A549 (cell line): ENCODE results near the gene CMIP.

ENCODE experiments used
- CEBPB ChIP-seq, 2 experiments: fragments of >200 bp in 1 of 2; sonication (Bioruptor Twin) in 1 of 2; formaldehyde crosslinking in 1 of 2; IDR thresholded peaks; 2 replicates each; pipeline ENCODE4 v1.6.1; 2012 to 2016
- CHD2 ChIP-seq: fragments of 150-350 bp; IDR thresholded peaks from 2 replicates; pipeline ENCODE4 v1.6.1; 2014; ENCODE audit warnings: low read length; ENCODE audit not compliant: partially characterized antibody
- CTCF ChIP-seq: fragments of >200 bp; sonication (Bioruptor Twin); formaldehyde crosslinking; IDR thresholded peaks from 3 replicates; pipeline ENCODE4 v1.5.1; 2016
- ELK1 ChIP-seq: fragments of 150-350 bp; IDR thresholded peaks from 2 replicates; pipeline ENCODE4 v1.6.1; 2014; ENCODE audit warnings: low read depth, mild to moderate bottlenecking, low read length
- EP300 ChIP-seq, 2 experiments: fragments of >200 bp; sonication (Bioruptor Twin); formaldehyde crosslinking; IDR thresholded peaks; 2 replicates in 1 of 2; 3 replicates in 1 of 2; pipeline ENCODE4 v1.6.1; 2016 to 2017
- HMGXB4 ChIP-seq: fragments of 250-450 bp; sonication (Bioruptor Pico); IDR thresholded peaks from 2 replicates; pipeline ENCODE4 v1.5.0; 2021; ENCODE audit warnings: mild to moderate bottlenecking, moderate library complexity, borderline replicate concordance
- KDM1A ChIP-seq: fragments of 200-600 bp; sonication (generic); IDR thresholded peaks from 2 replicates; pipeline ENCODE4 v1.6.1; 2016; ENCODE audit warnings: low read depth, mild to moderate bottlenecking
- MAX ChIP-seq: IDR thresholded peaks from 2 replicates; pipeline ENCODE4 v1.6.1; 2012
- NPAS2 ChIP-seq: fragments of 250-450 bp; sonication (Bioruptor Pico); IDR thresholded peaks from 2 replicates; pipeline ENCODE4 v1.8.0; 2022; ENCODE audit warnings: mild to moderate bottlenecking, moderate library complexity, borderline replicate concordance
- POLR2A ChIP-seq: IDR thresholded peaks from 2 replicates; pipeline ENCODE4 v1.6.1; 2012; ENCODE audit warnings: mild to moderate bottlenecking, low read length
- RAD21 ChIP-seq, 2 experiments: fragments of >200 bp in 1 of 2; sonication (Bioruptor Twin) in 1 of 2; formaldehyde crosslinking in 1 of 2; IDR thresholded peaks in 1 of 2; conservative IDR thresholded peaks in 1 of 2; 2 replicates in 1 of 2; 3 replicates in 1 of 2; pipeline ENCODE4 v1.6.1; 2012 to 2018; ENCODE audit warnings: inconsistent platforms in 1 of 2
- RCOR1 ChIP-seq: fragments of 150-350 bp; IDR thresholded peaks from 2 replicates; pipeline ENCODE4 v1.6.1; 2014; ENCODE audit warnings: antibody characterized with exemption, low read length, low read depth
- USF2 ChIP-seq: fragments of 450-650 bp; IDR thresholded peaks from 2 replicates; pipeline ENCODE4 v1.6.1; 2014; ENCODE audit warnings: antibody characterized with exemption

- TF ChIP-seq POLR2A (no peak), RAD21 (conservative IDR thresholded peaks at IDR 0.05 in 1 of 2, IDR thresholded peaks at IDR 0.05 in 1 of 2) (no peak), NPAS2 (CRISPR knock-in tag) (no peak), CTCF (no peak), CHD2 (no peak), MAX (no peak), KDM1A (no peak), ELK1 (no peak), USF2 (no peak), HMGXB4 (CRISPR knock-in tag) (no peak), EP300 (IDR thresholded peaks at IDR 0.05) (no peak), CEBPB (IDR thresholded peaks at IDR 0.05) (no peak), RCOR1 (no peak)
Observed at GRCh38 chr16:81465375-81465943, 20.9 kb downstream of the CMIP start.
